Measurements from ENCODE around the gene NLRP13.

DNA sequence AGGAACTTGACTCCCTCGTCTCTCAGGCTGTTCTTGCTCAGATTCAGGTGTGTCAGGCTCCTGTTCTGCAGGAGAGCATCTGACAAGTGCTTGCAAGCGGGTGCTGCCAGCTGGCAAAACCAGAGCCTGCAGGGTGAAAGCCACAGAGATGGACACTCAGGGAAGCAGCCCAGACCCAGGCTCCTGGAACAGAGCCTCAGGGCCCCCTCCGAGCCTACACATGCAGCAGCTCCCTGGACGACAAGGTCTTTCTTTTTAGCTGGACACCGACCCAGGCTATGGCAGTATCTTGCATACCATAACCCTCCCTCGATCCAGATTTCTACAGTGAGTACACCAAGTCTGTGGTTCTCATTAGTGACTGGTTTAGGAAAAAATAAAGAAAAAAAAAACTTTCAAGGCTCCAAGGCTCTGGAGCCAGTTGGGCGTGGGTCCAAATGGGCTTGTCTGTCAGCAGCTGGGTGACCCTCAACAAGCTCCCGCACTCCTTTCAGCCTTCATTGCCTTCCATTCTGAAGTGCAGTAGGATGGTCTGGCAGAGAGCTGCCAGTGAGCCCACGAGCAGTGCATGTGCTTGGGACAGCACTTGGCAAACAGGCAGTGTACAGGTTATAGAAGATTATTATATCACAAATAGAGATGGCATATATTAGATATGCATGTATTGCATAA is 29.9 kb downstream of the NLRP13 start:
- TF ChIP-seq POLR2A (IDR thresholded peaks at IDR 0.05) (no peak), EP300 (IDR thresholded peaks at IDR 0.05) (no peak)
- TF ChIP-seq, protein P1, sequence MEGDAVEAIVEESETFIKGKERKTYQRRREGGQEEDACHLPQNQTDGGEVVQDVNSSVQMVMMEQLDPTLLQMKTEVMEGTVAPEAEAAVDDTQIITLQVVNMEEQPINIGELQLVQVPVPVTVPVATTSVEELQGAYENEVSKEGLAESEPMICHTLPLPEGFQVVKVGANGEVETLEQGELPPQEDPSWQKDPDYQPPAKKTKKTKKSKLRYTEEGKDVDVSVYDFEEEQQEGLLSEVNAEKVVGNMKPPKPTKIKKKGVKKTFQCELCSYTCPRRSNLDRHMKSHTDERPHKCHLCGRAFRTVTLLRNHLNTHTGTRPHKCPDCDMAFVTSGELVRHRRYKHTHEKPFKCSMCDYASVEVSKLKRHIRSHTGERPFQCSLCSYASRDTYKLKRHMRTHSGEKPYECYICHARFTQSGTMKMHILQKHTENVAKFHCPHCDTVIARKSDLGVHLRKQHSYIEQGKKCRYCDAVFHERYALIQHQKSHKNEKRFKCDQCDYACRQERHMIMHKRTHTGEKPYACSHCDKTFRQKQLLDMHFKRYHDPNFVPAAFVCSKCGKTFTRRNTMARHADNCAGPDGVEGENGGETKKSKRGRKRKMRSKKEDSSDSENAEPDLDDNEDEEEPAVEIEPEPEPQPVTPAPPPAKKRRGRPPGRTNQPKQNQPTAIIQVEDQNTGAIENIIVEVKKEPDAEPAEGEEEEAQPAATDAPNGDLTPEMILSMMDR (IDR thresholded peaks at IDR 0.05) = no peak

All from stomach (tissue), 4 donors.